OCI-LY7 (cell line): Measurements from ENCODE around the gene C3orf20. TPM values are rescaled to one million over a fixed set of nuclear protein-coding genes. Genes with fewer than 3 reads are reported as not detected.

Experiments used
- BruUV-seq: library from RNA; stranded (reverse); fragments of 400-500 nt; replicated peaks from 2 replicates; lab custom pipeline; 2021; lab: Mats Ljungman, UMichigan
- CTCF ChIA-PET: fragments of 300-600 bp; sonication (Branson Sonifier 250); formaldehyde crosslinking; loops from one replicate; lab custom pipeline; 2022; ENCODE audit warnings: antibody characterized with exemption; ENCODE audit not compliant: unreplicated experiment; lab: Charles Lee
- POLR2A ChIA-PET: fragments of 300-600 bp; sonication (Branson Sonifier 250); formaldehyde crosslinking; loops from one replicate; lab custom pipeline; 2022; ENCODE audit warnings: antibody characterized with exemption; lab: Charles Lee
- DNase-seq: peaks from one replicate; pipeline ENCODE4 v3.0.0-alpha.2; 2015; ENCODE audit warnings: low spot score
- H2AFZ ChIP-seq: fragments of 200-600 bp; sonication (generic), shearing (Covaris generic); 2 replicates; pipeline ENCODE4 v1.6.1; 2014; ENCODE audit warnings: mild to moderate bottlenecking, antibody characterized with exemption, low read length, moderate library complexity
- H3K27ac ChIP-seq: fragments of 200-600 bp; sonication (generic); 2 replicates; pipeline ENCODE4 v1.5.1; 2014; ENCODE audit warnings: mixed run types, low read depth, mild to moderate bottlenecking, moderate library complexity, low read length, inconsistent platforms; ENCODE audit not compliant: poor library complexity, severe bottlenecking
- H3K36me3 ChIP-seq: fragments of 200-600 bp; sonication (generic); 2 replicates; pipeline ENCODE4 v1.6.1; 2014; ENCODE audit warnings: mild to moderate bottlenecking, antibody characterized with exemption, low read length, moderate library complexity, mixed read lengths; ENCODE audit not compliant: insufficient read depth
- H3K4me1 ChIP-seq: fragments of 200-600 bp; sonication (generic); 2 replicates; pipeline ENCODE4 v1.5.1; 2014; ENCODE audit warnings: mild to moderate bottlenecking, low read length; ENCODE audit not compliant: insufficient read depth, poor library complexity, severe bottlenecking
- H3K4me2 ChIP-seq: fragments of 200-600 bp; sonication (generic); 2 replicates; pipeline ENCODE4 v1.6.1; 2014; ENCODE audit warnings: mild to moderate bottlenecking, low read length
- H3K4me3 ChIP-seq: fragments of 200-600 bp; sonication (generic); 2 replicates; pipeline ENCODE4 v1.5.1; 2014; ENCODE audit warnings: mild to moderate bottlenecking, low read depth, low read length; ENCODE audit not compliant: poor library complexity, severe bottlenecking
- H3K79me2 ChIP-seq: fragments of 200-600 bp; sonication (generic); 2 replicates; pipeline ENCODE4 v1.6.1; 2016; ENCODE audit warnings: low read depth, mild to moderate bottlenecking, low read length, moderate library complexity, mixed read lengths; ENCODE audit not compliant: insufficient read depth
- H3K9me2 ChIP-seq: fragments of 200-600 bp; sonication (generic); 2 replicates; pipeline ENCODE4 v1.6.1; 2016; ENCODE audit warnings: mild to moderate bottlenecking, low read length, mixed read lengths; ENCODE audit not compliant: insufficient read depth
- H3K9me3 ChIP-seq: fragments of 200-600 bp; sonication (generic); 2 replicates; pipeline ENCODE4 v1.6.1; 2014; ENCODE audit warnings: mild to moderate bottlenecking, mixed run types, low read length, mixed read lengths
- H4K20me1 ChIP-seq: fragments of 200-600 bp; sonication (generic); 2 replicates; pipeline ENCODE4 v1.6.1; 2014; ENCODE audit warnings: mild to moderate bottlenecking, antibody characterized with exemption, low read length, moderate library complexity, mixed read lengths; ENCODE audit not compliant: insufficient read depth
- EZH2phosphoT487 ChIP-seq: fragments of 200-600 bp; sonication (generic); IDR thresholded peaks from 2 replicates; pipeline ENCODE4 v1.6.1; 2018; ENCODE audit warnings: low read depth, borderline replicate concordance, mild to moderate bottlenecking, mixed run types, antibody characterized with exemption, low read length, moderate library complexity, mixed read lengths
- intact Hi-C: fragments of 100-400 bp; cut with micrococcal nuclease; formaldehyde crosslinking; loops from one replicate; pipeline ENCODE4 v1.10.0; 2022; ENCODE audit not compliant: unreplicated experiment
- total RNA-seq, 2 experiments: library from RNA; depleted of rRNA in 1 of 2; stranded (reverse); fragments of >200 nt in 1 of 2; shearing (Covaris generic) in 1 of 2; gene quantifications; 2 replicates each; pipeline ENCODE4 v1.2.3, GENCODE V29; 2014 to 2022
- TF ChIP-seq, protein P1 (sequence below): fragments of 200-600 bp; sonication (generic); conservative IDR thresholded peaks from 2 replicates; pipeline ENCODE4 v1.5.1; 2014; ENCODE audit warnings: mild to moderate bottlenecking, antibody characterized with exemption, low read length, moderate library complexity, mixed read lengths

C3orf20 gene
- total RNA-seq, 2 experiments from 2014 or later = 2.2 to 2.7 TPM

GRCh38 chr3:14663396-14664135 is 11.4 kb upstream of the C3orf20 start:
- TF ChIP-seq, protein P1, sequence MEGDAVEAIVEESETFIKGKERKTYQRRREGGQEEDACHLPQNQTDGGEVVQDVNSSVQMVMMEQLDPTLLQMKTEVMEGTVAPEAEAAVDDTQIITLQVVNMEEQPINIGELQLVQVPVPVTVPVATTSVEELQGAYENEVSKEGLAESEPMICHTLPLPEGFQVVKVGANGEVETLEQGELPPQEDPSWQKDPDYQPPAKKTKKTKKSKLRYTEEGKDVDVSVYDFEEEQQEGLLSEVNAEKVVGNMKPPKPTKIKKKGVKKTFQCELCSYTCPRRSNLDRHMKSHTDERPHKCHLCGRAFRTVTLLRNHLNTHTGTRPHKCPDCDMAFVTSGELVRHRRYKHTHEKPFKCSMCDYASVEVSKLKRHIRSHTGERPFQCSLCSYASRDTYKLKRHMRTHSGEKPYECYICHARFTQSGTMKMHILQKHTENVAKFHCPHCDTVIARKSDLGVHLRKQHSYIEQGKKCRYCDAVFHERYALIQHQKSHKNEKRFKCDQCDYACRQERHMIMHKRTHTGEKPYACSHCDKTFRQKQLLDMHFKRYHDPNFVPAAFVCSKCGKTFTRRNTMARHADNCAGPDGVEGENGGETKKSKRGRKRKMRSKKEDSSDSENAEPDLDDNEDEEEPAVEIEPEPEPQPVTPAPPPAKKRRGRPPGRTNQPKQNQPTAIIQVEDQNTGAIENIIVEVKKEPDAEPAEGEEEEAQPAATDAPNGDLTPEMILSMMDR = no peak
- TF ChIP-seq EZH2phosphoT487 = no peak
- no peak for DNase-seq
- BruUV-seq = no TSS peak
- H4K20me1 ChIP-seq = no peaks in the 10 kb centered on the region
- H3K9me2 ChIP-seq = no peaks in the 10 kb centered on the region
- no peaks in the 10 kb centered on the region for H3K79me2 ChIP-seq
- no peak overlapping the region for H3K27ac ChIP-seq
- no peak overlapping the region for H3K4me2 ChIP-seq
- ChIA-PET CTCF (no interaction called here), POLR2A (interaction anchor here (1.9 kb wide), 1 partner anchor 118 kb away, joined by 7 read pairs; no protein-coding TSS in a partner anchor)
- H2AFZ ChIP-seq = no peak overlapping the region
- no peak overlapping the region for H3K4me3 ChIP-seq
- H3K4me1 ChIP-seq = no peaks in the 10 kb centered on the region
- H3K9me3 ChIP-seq = no peaks in the 10 kb centered on the region
- intact Hi-C loops = no loop called here
- H3K36me3 ChIP-seq = peaks cover 94% of the 10 kb centered on the region

GRCh38 chr3:14664170-14664569 is 10.8 kb upstream of the C3orf20 start:
- POLR2A ChIA-PET = interaction anchor here (0.5 to 1.9 kb wide), 2 partner anchors 12 to 117 kb away, joined by 3 to 7 read pairs; partner anchors contain the start of gene CCDC174
- DNase-seq = no peak
- CTCF ChIA-PET = no interaction called here

More at GRCh38 chr3:14664170-14664569, 10.8 kb upstream of the C3orf20 start:
- Histone ChIP-seq H3K27ac (no peak overlapping the region), H4K20me1 (no peaks in the 10 kb centered on the region), H3K4me3 (no peak overlapping the region), H3K9me2 (no peaks in the 10 kb centered on the region), H3K79me2 (no peaks in the 10 kb centered on the region), H3K36me3 (peaks cover 94% of the 10 kb centered on the region), H3K9me3 (no peaks in the 10 kb centered on the region), H3K4me2 (no peak overlapping the region), H2AFZ (no peak overlapping the region), H3K4me1 (no peaks in the 10 kb centered on the region)
- BruUV-seq = no TSS peak
- TF ChIP-seq, protein P1 = no peak
- TF ChIP-seq EZH2phosphoT487 = no peak
- intact Hi-C loops = no loop called here
